Activated CD4-positive, alpha-beta T cell treated with anti-CD3 and anti-CD28 coated beads for 48 hours (primary cell): ENCODE data around the gene VWA8.
"Not testable (repeated sequence)": the region's sequence is repeated elsewhere in the genome, so short reads cannot be mapped to it uniquely, and the experiment has no call there.

Source experiments
- DNase-seq: peaks from one replicate; pipeline ENCODE4 v3.0.0-alpha.2; 2020

The VWA8 gene

DNA sequence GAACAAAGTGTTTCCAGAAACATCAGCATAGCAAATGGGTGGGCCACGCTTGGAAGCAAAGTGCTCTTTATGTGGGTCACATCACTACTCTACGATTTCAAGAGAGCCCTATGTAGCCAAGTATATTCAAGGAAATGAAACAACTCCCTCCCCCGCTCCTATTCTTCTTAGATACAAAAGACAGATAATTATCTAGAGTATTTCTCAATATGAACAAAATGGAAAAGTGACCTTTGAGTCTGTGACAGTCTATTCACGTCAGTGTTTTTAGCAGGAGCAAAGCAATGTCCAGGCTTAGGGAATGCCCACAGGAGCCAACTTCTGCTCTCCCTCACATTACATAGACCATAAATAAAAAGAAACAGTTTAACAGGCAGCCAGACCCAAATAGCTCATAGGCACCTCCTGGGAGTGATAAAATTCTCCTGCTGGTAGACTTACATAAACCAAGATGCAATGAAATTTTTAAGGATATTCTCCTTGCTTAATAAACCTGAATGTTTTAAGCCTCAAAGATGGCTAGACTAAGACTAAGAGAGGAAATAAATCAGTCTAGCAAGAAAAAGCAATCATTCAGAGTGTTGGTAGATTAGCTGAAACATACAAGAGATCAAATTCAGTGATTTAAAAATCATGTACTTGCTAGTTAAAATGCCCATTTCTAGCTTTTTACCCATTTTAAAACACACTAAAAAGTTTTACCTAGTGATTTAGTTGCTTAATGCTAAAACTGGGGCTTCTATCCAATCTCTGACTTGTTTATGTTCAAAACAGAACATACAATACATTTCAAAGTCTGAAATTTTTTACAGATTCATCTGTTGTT lies 320.7 kb downstream of the VWA8 start:
- DNase-seq: no peak

GRCh38 chr13:41639237-41639904 lies 321.5 kb downstream of the VWA8 start:
- no peak for DNase-seq

DNA sequence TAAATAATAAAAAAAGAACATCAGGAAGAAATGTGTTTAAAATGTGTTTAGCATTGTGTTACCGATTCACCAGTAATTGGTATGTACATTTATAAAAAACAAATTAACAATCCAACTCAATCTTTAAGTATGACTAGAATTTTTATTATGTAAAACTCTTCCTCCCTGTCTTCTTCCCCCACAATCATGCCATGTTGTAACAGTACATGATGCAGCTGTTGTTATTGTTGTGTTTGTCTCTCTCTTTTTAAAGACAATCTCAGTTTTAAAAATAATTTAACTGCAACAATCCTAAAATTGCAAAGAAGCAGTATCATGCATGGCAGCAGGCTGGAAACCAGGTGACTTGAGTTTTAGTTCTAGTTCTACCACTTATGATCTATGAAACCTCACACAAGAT lies 323.3 kb downstream of the VWA8 start:
- no peak for DNase-seq

- DNase-seq: not testable (repeated sequence)
Measured at GRCh38 chr13:41637032-41637431, 323.9 kb downstream of the VWA8 start.

GRCh38 chr13:41636590-41636989 lies 324.3 kb downstream of the VWA8 start:
- not testable (repeated sequence) for DNase-seq

DNA sequence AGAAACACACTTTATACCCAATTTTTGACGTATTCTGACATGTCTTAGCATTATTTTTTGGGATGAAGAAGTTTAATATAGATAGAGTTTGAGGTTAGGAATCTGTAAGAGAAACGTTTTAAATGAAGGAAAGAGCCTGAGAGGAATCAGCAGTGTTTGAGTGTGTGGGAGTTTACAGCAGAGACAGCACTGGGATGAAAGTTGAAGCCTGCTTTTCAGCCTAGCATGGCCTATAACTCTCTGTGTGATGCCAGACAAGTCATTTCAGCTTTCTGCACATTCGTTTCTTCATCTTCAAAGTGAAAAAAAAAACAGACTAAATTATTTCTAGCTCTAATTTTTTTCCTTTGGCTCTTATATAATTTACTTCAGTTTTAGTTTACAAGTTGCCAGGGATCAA lies 326.5 kb downstream of the VWA8 start:
- no peak for DNase-seq

GRCh38 chr13:41633776-41634175 lies 327.1 kb downstream of the VWA8 start:
- no peak for DNase-seq

DNA sequence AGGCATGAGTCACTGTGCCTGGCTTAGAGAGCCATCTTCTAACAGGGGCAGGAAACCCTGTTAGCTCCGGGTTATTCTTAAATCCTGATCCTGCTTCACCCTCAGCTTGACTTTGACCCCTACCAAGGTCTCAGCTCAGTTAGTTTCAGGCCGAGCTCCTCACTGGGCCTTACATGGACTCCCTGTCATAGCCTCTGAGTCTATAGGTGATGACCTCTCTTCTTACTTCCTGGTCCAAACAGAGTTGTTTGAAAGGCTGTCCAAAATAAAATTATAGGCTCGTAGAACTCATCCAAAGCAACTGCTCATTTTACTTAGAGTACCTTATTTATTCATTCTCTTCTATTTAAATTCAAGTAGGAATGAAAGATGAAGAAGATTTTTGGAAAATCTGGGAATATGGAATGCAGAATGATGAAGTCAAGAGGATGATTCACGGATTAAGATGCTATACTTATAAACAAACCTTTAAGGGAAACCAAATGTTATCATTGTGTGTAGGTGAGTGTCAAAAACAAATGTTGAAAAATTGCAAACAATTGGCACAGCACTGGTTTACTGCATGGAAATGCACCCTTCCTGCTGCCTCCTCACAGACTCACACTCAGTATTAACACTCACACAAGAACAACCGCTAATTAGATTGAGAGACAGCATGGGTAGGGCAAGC lies 329.5 kb downstream of the VWA8 start:
- no peak for DNase-seq

DNA sequence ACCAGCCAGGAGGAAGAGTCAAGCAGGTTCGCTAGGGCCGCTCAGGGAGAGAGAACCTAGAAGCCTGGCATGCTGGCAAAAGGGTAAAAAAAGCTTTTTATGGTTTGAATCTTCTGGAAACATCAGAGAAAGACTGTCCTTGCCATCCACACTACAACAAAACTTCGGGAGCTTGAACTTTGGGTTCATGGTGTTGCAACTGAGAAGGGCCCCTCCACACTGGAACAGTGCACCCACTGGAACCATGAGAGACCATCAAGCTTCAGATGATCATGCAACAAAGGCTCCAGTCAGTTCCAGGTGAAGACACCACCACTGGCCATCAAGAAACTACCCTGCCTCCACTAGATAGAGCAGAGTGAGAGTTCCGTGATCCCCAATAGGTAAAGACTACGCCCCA lies 333.5 kb downstream of the VWA8 start:
- DNase-seq: no peak

DNA sequence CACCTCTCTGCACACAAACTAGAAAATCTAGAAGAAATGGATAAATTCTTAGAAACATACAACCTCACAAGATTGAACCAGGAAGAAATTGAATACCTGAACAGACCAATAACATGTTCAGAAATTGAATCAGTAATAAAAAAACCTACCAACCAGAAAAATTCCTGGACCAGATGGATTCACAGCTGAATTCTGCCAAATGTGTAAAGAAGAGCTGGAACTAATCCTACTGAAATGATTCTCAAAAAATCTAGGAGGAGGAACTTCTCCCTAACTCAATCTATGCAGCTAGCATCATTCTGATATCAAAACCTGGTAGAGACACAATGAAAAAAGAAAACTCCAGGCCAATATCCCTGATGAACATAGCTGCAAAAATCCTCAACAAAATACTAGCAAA lies 336.9 kb downstream of the VWA8 start:
- DNase-seq: no peak

- DNase-seq: no peak
Measured at GRCh38 chr13:41622432-41623429, 338.2 kb downstream of the VWA8 start.

GRCh38 chr13:41621716-41622431 lies 339.0 kb downstream of the VWA8 start:
- no peak for DNase-seq

- not testable (repeated sequence) for DNase-seq
Measured at GRCh38 chr13:41617633-41618032, 343.3 kb downstream of the VWA8 start.

- no peak for DNase-seq
Measured at GRCh38 chr13:41616151-41616550, 344.8 kb downstream of the VWA8 start.

DNA sequence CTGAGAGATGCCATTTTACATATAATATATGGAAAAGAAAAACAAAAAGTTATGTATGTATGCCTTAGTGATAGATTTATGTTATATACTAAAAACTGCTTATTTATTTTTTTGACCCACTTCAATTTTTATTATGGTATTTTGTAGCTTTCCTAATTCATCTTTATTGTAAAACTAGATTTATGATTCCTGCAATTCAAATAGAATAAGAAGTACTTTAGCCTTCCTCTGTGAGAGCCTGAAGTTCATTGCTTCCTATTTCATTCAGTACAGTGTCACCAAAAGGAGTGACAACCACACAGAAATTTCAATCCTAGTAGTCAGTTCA lies 345.4 kb downstream of the VWA8 start:
- DNase-seq: no peak

DNA sequence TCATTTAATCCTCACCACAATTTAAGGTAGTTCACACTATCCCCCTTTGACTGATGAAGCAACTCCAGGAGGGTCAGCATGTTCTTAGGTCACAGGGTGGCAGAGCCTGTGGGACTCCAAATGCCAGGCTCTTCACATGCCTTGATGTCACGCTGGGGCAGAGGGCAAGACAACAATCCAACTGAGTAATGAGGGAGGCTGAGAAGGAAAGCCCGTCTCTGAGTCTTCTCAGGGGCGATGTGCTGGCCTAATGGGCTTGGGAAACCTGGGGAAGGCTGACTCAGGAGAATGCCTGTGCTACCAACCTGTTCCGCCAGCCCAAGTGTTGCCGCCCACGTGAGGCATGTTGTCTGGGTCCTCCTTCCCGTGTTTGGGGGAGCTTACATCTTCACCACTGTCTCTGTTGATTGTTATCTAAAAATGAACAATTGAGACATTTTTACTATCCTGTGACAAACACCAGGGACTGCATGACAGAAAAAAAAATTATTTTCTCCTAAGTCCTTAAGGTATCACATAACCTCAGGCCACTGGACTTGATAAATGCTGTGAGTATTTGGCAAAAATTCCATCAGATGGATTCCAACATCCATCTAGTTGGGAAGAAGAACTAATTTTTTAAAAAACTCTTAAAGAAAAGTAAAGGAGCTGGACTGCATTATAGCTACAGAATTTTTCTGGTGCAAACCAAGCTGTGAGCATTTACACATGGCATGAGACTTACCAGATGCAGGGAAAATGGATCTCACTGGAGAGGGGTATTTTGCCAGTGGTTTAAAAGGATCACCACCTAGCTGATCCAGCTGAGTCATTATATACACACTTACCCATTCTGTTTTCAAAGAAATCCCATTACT lies 346.0 kb downstream of the VWA8 start:
- DNase-seq: no peak

GRCh38 chr13:41613984-41614661 lies 346.8 kb downstream of the VWA8 start:
- no peak for DNase-seq

- DNase-seq: no peak
Measured at GRCh38 chr13:41613471-41613870, 347.4 kb downstream of the VWA8 start.

DNA sequence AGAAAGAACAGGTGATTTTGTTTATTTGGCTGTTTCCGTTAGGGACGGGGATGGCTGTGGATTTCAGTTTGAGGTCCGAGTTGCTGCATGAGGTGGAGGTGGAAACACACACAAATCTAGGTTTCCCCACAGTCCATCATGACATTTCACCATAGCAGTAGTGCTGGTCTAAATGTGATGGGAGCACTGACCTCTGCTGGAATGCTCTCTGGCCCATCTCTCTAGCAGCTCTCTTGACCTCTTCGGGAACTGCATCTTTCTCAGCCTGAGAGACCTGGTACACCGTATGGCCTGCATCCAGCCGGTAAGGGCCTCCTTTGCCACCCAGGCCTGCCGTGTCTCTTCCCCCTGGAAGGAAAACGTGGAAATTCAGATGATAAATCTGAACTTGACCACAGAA lies 349.5 kb downstream of the VWA8 start:
- no peak for DNase-seq

DNA sequence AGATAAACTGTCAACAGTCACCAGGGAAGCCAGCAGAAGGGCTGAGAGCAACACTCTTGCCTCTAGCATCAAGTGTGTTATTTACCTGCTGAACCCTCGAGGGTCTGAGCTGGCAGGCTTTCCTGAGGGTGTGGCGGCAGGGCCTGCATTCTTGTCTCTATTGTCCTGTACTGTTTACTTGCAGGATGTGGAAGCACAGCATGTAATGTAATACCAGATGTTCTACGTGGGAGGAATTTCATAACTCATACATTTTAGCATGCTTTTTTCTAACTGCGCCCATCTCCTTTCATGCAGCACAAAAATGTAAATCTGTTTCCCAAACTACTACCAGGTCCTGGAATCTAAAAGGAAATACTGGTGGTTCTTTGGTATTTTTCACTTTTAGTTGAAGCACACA lies 350.5 kb downstream of the VWA8 start:
- no peak for DNase-seq

DNA sequence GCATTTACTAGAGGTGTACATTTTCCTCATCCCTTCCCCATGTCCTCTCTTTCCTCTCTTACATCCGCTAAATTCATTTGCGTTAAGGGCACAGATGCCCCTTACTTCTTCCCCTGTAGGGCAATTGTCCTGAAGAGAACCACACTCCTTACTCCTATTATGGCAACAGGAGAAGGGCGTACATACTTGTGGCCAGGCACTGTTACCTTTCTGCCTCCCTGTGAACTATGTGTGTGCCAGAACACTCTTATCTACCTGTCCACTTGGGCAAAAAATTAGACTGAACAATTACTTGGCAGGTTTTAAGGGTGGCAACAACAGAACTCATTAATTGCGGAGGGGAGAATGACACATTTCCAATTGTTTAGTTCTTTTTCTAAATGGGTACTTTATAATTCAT lies 351.1 kb downstream of the VWA8 start:
- DNase-seq: no peak
